Upper lobe of right lung (tissue), 1 donor: Measurements from ENCODE around the gene SLC4A8. TPM values are rescaled to one million over a fixed set of nuclear protein-coding genes. Genes with fewer than 3 reads are reported as not detected.
A peak's percentile ranks its signal among the peaks of the same experiment; 100 is the strongest.

Experiments
- ATAC-seq: fragments of 200-7000 bp; cut with Tn5 transposase; one replicate; pipeline ENCODE4 v1.9.1; 2020; ENCODE audit warnings: mild to moderate bottlenecking, moderate library complexity
- DNase-seq: peaks from one replicate; pipeline ENCODE4 v3.0.0-alpha.2; 2020
- H3K27ac ChIP-seq: fragments of 200-600 bp; one replicate; pipeline ENCODE4 v1.8.0; 2022
- H3K27me3 ChIP-seq: fragments of 200-600 bp; one replicate; pipeline ENCODE4 v1.8.0; 2022; ENCODE audit warnings: mild to moderate bottlenecking
- H3K36me3 ChIP-seq: fragments of 200-600 bp; one replicate; pipeline ENCODE4 v1.8.0; 2022
- H3K4me1 ChIP-seq: fragments of 200-600 bp; one replicate; pipeline ENCODE4 v1.8.0; 2022
- H3K4me3 ChIP-seq: fragments of 200-600 bp; one replicate; pipeline ENCODE4 v1.8.0; 2022; ENCODE audit warnings: mild to moderate bottlenecking
- H3K9me3 ChIP-seq: fragments of 200-600 bp; one replicate; pipeline ENCODE4 v1.8.0; 2022
- CTCF ChIP-seq: fragments of 200-600 bp; IDR thresholded peaks from one replicate; pipeline ENCODE4 v1.8.0; 2022; ENCODE audit warnings: antibody characterized with exemption
- intact Hi-C: fragments of 100-400 bp; cut with DNase I; formaldehyde crosslinking; loops from one replicate; pipeline ENCODE4 v1.11.0; 2022
- total RNA-seq: library from RNA; stranded (reverse); fragmentation: NEBNext Ultra II Directional; extraction: Animal tissue kit (Norgen Biotek cat#: 25700); gene quantifications from one replicate; pipeline ENCODE4 v1.2.1, GENCODE V29; 2021
- donor health status: DM: no; HTN: yes; CAD: no; lungs with severe emphysema.

SLC4A8 gene
- total RNA-seq, 1 donor from 2014 or later, result 2.5 TPM

- H3K27me3 ChIP-seq, result no peaks in the 10 kb centered on the region
- intact Hi-C loops, result no loop called here
- no peak overlapping the region for H3K27ac ChIP-seq
- H3K36me3 ChIP-seq, result no peaks in the 10 kb centered on the region
- no peaks in the 10 kb centered on the region for H3K9me3 ChIP-seq
- H3K4me1 ChIP-seq, result no peaks in the 10 kb centered on the region
- H3K4me3 ChIP-seq, result no peak overlapping the region
- no peak for DNase-seq
- no peak for TF ChIP-seq CTCF
- no peak for ATAC-seq
Observed at GRCh38 chr12:51488281-51488680, 63.6 kb downstream of the SLC4A8 start.

- H3K36me3 ChIP-seq, result no peaks in the 10 kb centered on the region
- TF ChIP-seq CTCF, result no peak
- DNase-seq, result no peak
- no peak for ATAC-seq
- H3K27me3 ChIP-seq, result no peaks in the 10 kb centered on the region
- no peak overlapping the region for H3K27ac ChIP-seq
- H3K4me1 ChIP-seq, result no peaks in the 10 kb centered on the region
- no peaks in the 10 kb centered on the region for H3K9me3 ChIP-seq
- intact Hi-C loops, result no loop called here
- H3K4me3 ChIP-seq, result no peak overlapping the region
Observed at GRCh38 chr12:51493281-51493680, 68.7 kb downstream of the SLC4A8 start.

- intact Hi-C loops, result no loop called here
- Histone ChIP-seq H3K27ac (no peak overlapping the region), H3K36me3 (no peaks in the 10 kb centered on the region), H3K27me3 (no peaks in the 10 kb centered on the region), H3K9me3 (no peaks in the 10 kb centered on the region), H3K4me3 (no peak overlapping the region), H3K4me1 (no peaks in the 10 kb centered on the region)
- peak; percentile 57 for ATAC-seq
- DNase-seq, result no peak
- TF ChIP-seq CTCF, result no peak
Observed at GRCh38 chr12:51496895-51497294, 72.3 kb downstream of the SLC4A8 start.

GRCh38 chr12:51504851-51505250, 80.2 kb downstream of the SLC4A8 start:
- Histone ChIP-seq H3K36me3 (no peaks in the 10 kb centered on the region), H3K9me3 (no peaks in the 10 kb centered on the region), H3K4me3 (no peak overlapping the region), H3K27ac (no peak overlapping the region), H3K4me1 (no peaks in the 10 kb centered on the region), H3K27me3 (no peaks in the 10 kb centered on the region)
- intact Hi-C loops, result no loop called here
- ATAC-seq, result no peak
- DNase-seq, result no peak
- no peak for TF ChIP-seq CTCF

- no peak for ATAC-seq
- Histone ChIP-seq H3K27me3 (no peaks in the 10 kb centered on the region), H3K4me1 (no peaks in the 10 kb centered on the region), H3K36me3 (no peaks in the 10 kb centered on the region), H3K4me3 (no peak overlapping the region), H3K27ac (no peak overlapping the region), H3K9me3 (no peaks in the 10 kb centered on the region)
- intact Hi-C loops, result no loop called here
- DNase-seq, result no peak
- TF ChIP-seq CTCF, result no peak
Observed at GRCh38 chr12:51505360-51506105, 80.9 kb downstream of the SLC4A8 start.

- TF ChIP-seq CTCF, result no peak
- H3K4me1 ChIP-seq, result no peaks in the 10 kb centered on the region
- intact Hi-C loops, result no loop called here
- H3K27ac ChIP-seq, result no peak overlapping the region
- no peak for DNase-seq
- no peaks in the 10 kb centered on the region for H3K27me3 ChIP-seq
- H3K36me3 ChIP-seq, result no peaks in the 10 kb centered on the region
- ATAC-seq, result no peak
- no peaks in the 10 kb centered on the region for H3K9me3 ChIP-seq
- no peak overlapping the region for H3K4me3 ChIP-seq
Observed at GRCh38 chr12:51507178-51507577, 82.5 kb downstream of the SLC4A8 start.
